Peyer's patch (tissue), 4 donors: ENCODE data around the gene ARSG.

ENCODE experiments used
- CTCF ChIP-seq, 6 experiments: fragments of 450-650 bp in 4 of 6; fragments of 200-600 bp in 2 of 6; sonication (generic) in 1 of 6; IDR thresholded peaks; one replicate each; pipeline ENCODE4 v1.5.1; 2017 to 2019; ENCODE audit warnings: antibody characterized with exemption in 6 of 6, mild to moderate bottlenecking in 3 of 6, moderate library complexity in 1 of 6
- POLR2A ChIP-seq, 2 donors: fragments of 450-650 bp; IDR thresholded peaks; one replicate each; pipeline ENCODE4 v1.5.1; 2017; ENCODE audit warnings: antibody characterized with exemption in 2 of 2, mild to moderate bottlenecking in 2 of 2, moderate library complexity in 2 of 2

GRCh38 chr17:68399638-68400403 lies 108.5 kb downstream of the ARSG start:
- TF ChIP-seq CTCF (IDR thresholded peaks at IDR 0.05) = no peak
- TF ChIP-seq POLR2A (IDR thresholded peaks at IDR 0.05) = no peak
